Fibroblast of skin of left biceps (primary cell): ENCODE results near the gene EMP1.

ENCODE experiments used
- DNase-seq, 2 experiments: peaks; one replicate each; pipeline ENCODE4 v3.0.0-alpha.2; 2013; ENCODE audit warnings: low read depth in 2 of 2

EMP1 gene

GRCh38 chr12:13222076-13222475 is 25.6 kb downstream of the EMP1 start:
- no peak for DNase-seq

- DNase-seq: peak in 1 of 2 experiments; percentile 36
Measured at GRCh38 chr12:13223179-13223804, 26.8 kb downstream of the EMP1 start.

DNA sequence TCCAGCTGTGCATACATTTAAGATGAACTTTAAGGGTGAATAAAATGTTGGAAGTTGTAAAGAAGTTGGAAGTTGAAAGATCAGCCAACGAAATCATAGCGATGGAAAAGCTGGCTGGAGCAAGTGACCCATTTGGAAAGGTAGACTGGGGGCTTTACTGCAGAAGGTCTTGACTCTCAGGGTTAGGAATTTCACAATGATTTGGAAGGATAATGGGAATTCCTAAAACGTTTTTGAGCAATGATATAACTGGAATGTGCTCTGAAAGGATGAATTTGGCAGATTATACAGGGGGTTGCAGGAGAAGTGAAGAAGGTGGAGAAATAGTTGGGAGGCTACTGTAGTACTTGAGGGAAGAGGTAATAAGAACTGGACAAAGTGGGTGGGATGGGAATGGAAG is 27.4 kb downstream of the EMP1 start:
- DNase-seq: peak; percentile 61

DNA sequence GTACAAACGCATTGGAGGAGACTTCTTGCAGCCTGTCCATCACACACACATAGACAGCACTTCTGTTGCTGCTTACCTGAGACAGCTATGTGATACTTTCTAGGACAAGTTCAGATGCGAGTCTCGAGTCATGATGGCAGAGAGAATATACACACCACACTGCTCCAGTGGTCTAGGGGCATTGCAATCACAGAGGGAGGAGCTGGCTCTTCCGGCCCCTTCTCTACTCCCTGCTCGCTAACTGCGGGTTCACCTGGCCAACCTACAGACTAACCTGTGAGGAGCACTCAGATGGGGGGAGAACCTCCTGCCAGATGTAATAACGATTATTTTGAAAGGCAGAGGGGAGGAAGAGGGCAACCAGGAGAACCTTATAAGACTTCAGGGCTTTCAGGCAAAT is 30.7 kb downstream of the EMP1 start:
- DNase-seq: no peak

- no peak for DNase-seq
Measured at GRCh38 chr12:13228579-13228978, 32.1 kb downstream of the EMP1 start.

DNA sequence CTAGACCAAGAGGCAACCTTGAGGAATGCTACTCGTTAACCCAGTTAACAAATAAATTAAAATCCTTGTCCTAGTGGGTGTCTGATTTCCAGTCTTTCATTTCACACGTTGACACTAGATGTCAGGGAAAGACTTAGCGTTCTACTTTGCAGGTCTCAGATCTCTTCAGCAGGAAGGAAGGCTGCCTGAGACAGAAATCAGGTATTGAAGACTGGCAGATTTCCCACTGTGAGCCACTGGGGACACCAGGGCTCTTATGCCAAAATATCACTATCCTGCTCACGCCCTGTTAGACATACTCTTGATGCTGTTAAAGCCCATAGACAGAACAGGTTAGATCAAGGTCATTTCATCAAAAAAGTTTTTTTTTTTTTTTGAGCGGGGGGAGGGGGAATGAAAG is 33.0 kb downstream of the EMP1 start:
- no peak for DNase-seq

- DNase-seq: peak; percentile 62 to 63
Measured at GRCh38 chr12:13230500-13230899, 34.0 kb downstream of the EMP1 start.

- DNase-seq: peak in 1 of 2 experiments; percentile 24
Measured at GRCh38 chr12:13233830-13234641, 37.5 kb downstream of the EMP1 start.

DNA sequence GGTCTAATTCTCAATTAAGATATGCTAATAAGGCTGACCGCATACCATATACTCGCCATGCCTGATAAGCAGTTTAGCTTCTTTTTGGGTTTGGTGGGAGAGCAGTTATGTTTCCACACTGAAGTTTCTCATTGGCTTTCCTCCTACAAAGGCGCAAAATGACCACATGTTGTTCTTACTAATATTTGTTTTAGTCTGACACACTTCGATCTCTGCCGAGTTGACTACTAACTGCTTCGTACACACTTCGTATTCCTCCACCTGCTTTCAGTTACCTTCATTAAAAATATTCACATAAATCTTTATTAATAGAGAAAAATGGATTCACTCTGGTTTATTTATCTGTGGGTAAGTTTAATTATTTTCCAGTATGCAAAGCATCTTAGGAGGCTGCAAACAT is 41.7 kb downstream of the EMP1 start:
- no peak for DNase-seq

GRCh38 chr12:13241833-13242488 is 45.4 kb downstream of the EMP1 start:
- DNase-seq: no peak

DNA sequence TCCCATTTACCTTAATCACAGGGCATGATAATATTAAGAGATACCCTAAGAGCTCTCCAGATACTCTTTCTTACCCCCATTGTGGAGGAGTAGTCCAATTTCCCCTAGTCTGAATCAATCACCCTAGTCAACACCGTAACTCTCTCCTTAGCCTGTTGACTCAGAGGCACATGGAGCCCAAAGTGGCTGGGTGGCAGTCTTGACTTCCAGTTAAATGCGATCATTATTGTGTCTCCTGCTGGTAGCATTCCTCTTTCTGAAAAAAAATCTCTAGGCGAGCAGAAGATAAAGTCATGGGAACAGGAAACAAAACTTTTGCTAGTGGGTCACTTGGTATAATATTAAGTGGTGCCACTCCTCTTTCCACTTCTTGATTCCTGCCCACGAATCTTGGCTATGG is 46.4 kb downstream of the EMP1 start:
- DNase-seq: no peak

- no peak for DNase-seq
Measured at GRCh38 chr12:13243516-13244070, 47.1 kb downstream of the EMP1 start.

GRCh38 chr12:13247596-13247995 is 51.1 kb downstream of the EMP1 start:
- DNase-seq: no peak

DNA sequence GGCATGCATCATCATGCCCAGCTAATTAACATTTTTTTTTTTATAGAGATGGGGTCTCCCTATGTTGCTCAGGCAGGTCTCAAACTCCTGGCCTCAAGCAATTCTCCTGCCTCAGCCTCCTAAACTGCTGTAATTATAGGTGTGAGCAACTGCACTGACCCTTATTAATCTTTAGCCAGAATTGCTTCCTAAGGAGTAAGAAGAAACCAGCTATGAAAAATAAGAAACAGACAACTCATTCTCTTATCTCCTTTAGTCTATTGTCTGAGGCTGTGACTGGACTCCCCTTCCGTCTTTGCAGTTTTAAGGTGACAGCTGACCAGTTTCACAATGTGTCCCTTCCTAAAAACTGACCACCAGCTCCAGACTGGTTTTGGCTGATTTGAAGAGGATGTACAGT is 52.4 kb downstream of the EMP1 start:
- DNase-seq: no peak

DNA sequence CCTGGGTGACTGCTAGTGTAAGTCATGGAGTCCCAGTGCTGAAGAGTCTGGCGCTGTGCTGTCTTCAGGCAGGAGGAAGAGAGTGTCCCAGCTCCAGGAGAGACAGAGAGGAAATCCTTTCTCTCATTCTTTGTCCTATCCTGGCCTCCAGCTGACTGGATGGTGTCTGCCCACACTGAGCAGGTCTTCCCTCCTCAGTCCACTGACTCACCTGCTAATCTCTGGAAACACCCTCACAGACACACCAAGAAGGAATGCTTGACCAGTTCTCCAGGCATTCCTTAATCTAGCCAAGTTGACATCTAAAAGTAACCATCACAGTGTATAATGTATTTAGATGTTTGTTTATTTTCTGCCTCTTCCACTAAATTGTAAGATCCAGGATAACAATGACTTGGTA is 53.9 kb downstream of the EMP1 start:
- no peak for DNase-seq

GRCh38 chr12:13251521-13251920 is 55.0 kb downstream of the EMP1 start:
- DNase-seq: no peak

- DNase-seq: no peak
Measured at GRCh38 chr12:13252024-13252423, 55.5 kb downstream of the EMP1 start.

- no peak for DNase-seq
Measured at GRCh38 chr12:13252616-13253015, 56.1 kb downstream of the EMP1 start.

DNA sequence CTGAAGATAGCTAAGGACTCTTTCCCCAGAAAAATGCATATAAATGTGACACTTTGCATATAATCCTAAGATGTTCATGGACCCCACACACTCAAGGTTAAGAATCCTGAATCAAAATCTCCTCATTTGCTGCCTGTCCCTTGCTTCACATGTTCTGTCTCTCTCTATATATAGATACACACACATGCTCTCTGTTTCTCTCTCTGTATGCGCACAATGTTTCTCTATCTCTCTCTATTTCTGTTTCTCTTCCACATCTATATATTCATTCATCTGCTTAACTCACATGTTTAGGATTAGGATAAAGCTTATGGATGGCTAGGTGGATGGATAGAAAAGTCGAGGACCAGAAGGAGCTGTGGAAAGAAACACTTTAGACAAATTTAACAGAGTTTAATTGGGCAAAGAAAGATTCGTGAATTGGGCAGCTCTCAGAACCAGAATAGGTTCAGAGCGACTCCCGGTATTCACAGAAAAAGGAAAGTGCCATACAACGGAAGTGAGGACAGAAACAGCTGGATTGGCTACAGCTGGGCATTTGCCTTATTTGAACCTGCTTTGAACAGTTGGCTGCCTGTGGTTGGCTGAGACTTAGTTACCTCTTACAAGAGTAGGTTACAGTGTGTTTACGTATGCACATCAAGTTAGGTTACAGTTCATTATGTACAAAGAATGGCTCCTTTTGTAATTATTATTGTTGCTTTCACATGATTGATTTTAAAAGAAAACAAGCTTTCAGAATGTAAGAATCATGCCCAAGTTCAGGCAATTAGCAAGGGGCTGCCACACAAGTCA is 57.6 kb downstream of the EMP1 start:
- no peak for DNase-seq

- peak; percentile 82 to 84 for DNase-seq
Measured at GRCh38 chr12:13255792-13256691, 59.5 kb downstream of the EMP1 start.

- DNase-seq: no peak
Measured at GRCh38 chr12:13256692-13257045, 60.1 kb downstream of the EMP1 start.
